Smooth muscle cell (in vitro differentiated cells): Measurements from ENCODE around the gene CUBN. TPM values are rescaled to one million over a fixed set of nuclear protein-coding genes. Genes with fewer than 3 reads are reported as not detected.

ENCODE experiments used
- DNase-seq: peaks from one replicate; lab custom pipeline; 2025; ENCODE audit not compliant: unreplicated experiment; lab: John Stamatoyannopoulos, UW
- H2AFZ ChIP-seq: fragments of 200-600 bp; sonication (generic); 2 replicates; pipeline ENCODE4 v1.6.0; 2016; ENCODE audit warnings: antibody characterized with exemption, low read depth, mild to moderate bottlenecking
- H3F3A ChIP-seq: fragments of 200-600 bp; sonication (generic); 2 replicates; pipeline ENCODE4 v1.6.0; 2017; ENCODE audit warnings: antibody characterized with exemption, low read depth
- H3K27ac ChIP-seq: fragments of 200-600 bp; sonication (generic); 2 replicates; pipeline ENCODE4 v1.5.1; 2016; ENCODE audit warnings: low read depth, mild to moderate bottlenecking
- H3K27me3 ChIP-seq: fragments of 200-600 bp; sonication (generic); 2 replicates; pipeline ENCODE4 v1.6.1; 2016; ENCODE audit warnings: low read depth, mild to moderate bottlenecking
- H3K36me3 ChIP-seq: fragments of 200-600 bp; sonication (generic); 2 replicates; pipeline ENCODE4 v1.5.1; 2016; ENCODE audit warnings: low read depth
- H3K4me1 ChIP-seq: fragments of 200-600 bp; sonication (generic); 2 replicates; pipeline ENCODE4 v1.5.1; 2016; ENCODE audit warnings: low read depth
- H3K4me2 ChIP-seq: fragments of 200-600 bp; sonication (generic); 2 replicates; pipeline ENCODE4 v1.6.0; 2016; ENCODE audit warnings: mild to moderate bottlenecking
- H3K4me3 ChIP-seq: fragments of 200-600 bp; sonication (generic); 2 replicates; pipeline ENCODE4 v1.5.1; 2016; ENCODE audit warnings: mild to moderate bottlenecking
- H3K79me2 ChIP-seq: fragments of 200-600 bp; sonication (generic); 2 replicates; pipeline ENCODE4 v1.6.0; 2016; ENCODE audit warnings: low read depth, mild to moderate bottlenecking
- H3K9ac ChIP-seq: fragments of 200-600 bp; sonication (generic); 2 replicates; pipeline ENCODE4 v1.6.0; 2016; ENCODE audit warnings: low read depth
- H3K9me3 ChIP-seq: fragments of 200-600 bp; sonication (generic); replicated peaks from 2 replicates; pipeline ENCODE4 v1.5.1; 2016; ENCODE audit warnings: low read depth
- H4K20me1 ChIP-seq: fragments of 200-600 bp; sonication (generic); 2 replicates; pipeline ENCODE4 v1.6.0; 2016; ENCODE audit warnings: low read depth
- CTCF ChIP-seq: fragments of 200-600 bp; sonication (generic); IDR thresholded peaks from 2 replicates; pipeline ENCODE4 v1.5.1; 2017; ENCODE audit warnings: borderline replicate concordance, mild to moderate bottlenecking, antibody characterized with exemption; ENCODE audit not compliant: insufficient read depth, poor library complexity, severe bottlenecking
- WGBS: methylation state at CpG from one replicate; pipeline ENCODE4 v1.1.7; 2016; ENCODE audit warnings: low lambda C conversion rate; 5-methylcytosine and 5-hydroxymethylcytosine counted together
- polyA plus RNA-seq: library from polyadenylated mRNA; unstranded; fragments of >200 nt; fragmentation: Nextera tagmentation; extraction: Ambion mirVana; gene quantifications from 2 replicates; pipeline ENCODE4 v1.2.1, GENCODE V29; 2016
- total RNA-seq: library from RNA; depleted of rRNA; stranded (reverse); fragments of >200 nt; gene quantifications from 2 replicates; pipeline ENCODE4 v1.2.3, GENCODE V29; 2014

The CUBN gene
- total and polyA plus RNA-seq, 2 experiments from 2014 or later, result 0.62 to 4.7 TPM

- H3K4me1 ChIP-seq, result no peaks in the 10 kb centered on the region
- DNase-seq, result no peak
- H3K9me3 ChIP-seq, result no peaks in the 10 kb centered on the region
- H3K27ac ChIP-seq, result no peak overlapping the region
- no peak overlapping the region for H2AFZ ChIP-seq
- no peaks in the 10 kb centered on the region for H3K27me3 ChIP-seq
- peaks cover 4% of the 10 kb centered on the region for H3F3A ChIP-seq
- WGBS, result 60% methylated on average over 3 of the region's 3 CpGs
- no peaks in the 10 kb centered on the region for H4K20me1 ChIP-seq
- no peaks in the 10 kb centered on the region for H3K79me2 ChIP-seq
- no peak overlapping the region for H3K4me3 ChIP-seq
- H3K4me2 ChIP-seq, result no peak overlapping the region
- no peak overlapping the region for H3K9ac ChIP-seq
- TF ChIP-seq CTCF, result no peak
- no peaks in the 10 kb centered on the region for H3K36me3 ChIP-seq
Measured at GRCh38 chr10:17047908-17048307, 81.7 kb downstream of the CUBN start.

GRCh38 chr10:17046989-17047388 is 82.6 kb downstream of the CUBN start:
- 84% methylated on average over 1 of the region's 1 CpG for WGBS
- DNase-seq, result no peak
- H2AFZ ChIP-seq, result peak overlapping the region; percentile 53
- peak overlapping the region; percentile 34 for H3K4me2 ChIP-seq
- no peaks in the 10 kb centered on the region for H3K36me3 ChIP-seq
- no peaks in the 10 kb centered on the region for H3K79me2 ChIP-seq
- TF ChIP-seq CTCF, result no peak
- peaks cover 10% of the 10 kb centered on the region for H3F3A ChIP-seq
- peaks cover 8% of the 10 kb centered on the region for H3K4me1 ChIP-seq
- no peaks in the 10 kb centered on the region for H3K9me3 ChIP-seq
- no peak overlapping the region for H3K27ac ChIP-seq
- no peaks in the 10 kb centered on the region for H4K20me1 ChIP-seq
- H3K4me3 ChIP-seq, result no peak overlapping the region
- no peak overlapping the region for H3K9ac ChIP-seq
- no peaks in the 10 kb centered on the region for H3K27me3 ChIP-seq

- DNase-seq, result no peak
- peaks cover 12% of the 10 kb centered on the region for H3F3A ChIP-seq
- no peaks in the 10 kb centered on the region for H3K36me3 ChIP-seq
- H3K9me3 ChIP-seq, result no peaks in the 10 kb centered on the region
- no peak overlapping the region for H3K4me3 ChIP-seq
- H3K4me1 ChIP-seq, result peaks cover 16% of the 10 kb centered on the region
- 86% methylated on average over 8 of the region's 8 CpGs for WGBS
- no peaks in the 10 kb centered on the region for H4K20me1 ChIP-seq
- TF ChIP-seq CTCF, result no peak
- peak overlapping the region; percentile 49 for H2AFZ ChIP-seq
- H3K27me3 ChIP-seq, result no peaks in the 10 kb centered on the region
- H3K27ac ChIP-seq, result peak overlapping the region; percentile 80
- no peak overlapping the region for H3K4me2 ChIP-seq
- no peak overlapping the region for H3K9ac ChIP-seq
- no peaks in the 10 kb centered on the region for H3K79me2 ChIP-seq
Measured at GRCh38 chr10:17043586-17043985, 86.0 kb downstream of the CUBN start.
